LNCAP (cell line): ENCODE measurements around the gene ALPI.

Experiments used
- CTCF ChIP-seq: fragments of 450-650 bp; IDR thresholded peaks from 2 replicates; pipeline ENCODE4 v1.5.1; 2017; ENCODE audit warnings: mild to moderate bottlenecking

The ALPI gene

DNA sequence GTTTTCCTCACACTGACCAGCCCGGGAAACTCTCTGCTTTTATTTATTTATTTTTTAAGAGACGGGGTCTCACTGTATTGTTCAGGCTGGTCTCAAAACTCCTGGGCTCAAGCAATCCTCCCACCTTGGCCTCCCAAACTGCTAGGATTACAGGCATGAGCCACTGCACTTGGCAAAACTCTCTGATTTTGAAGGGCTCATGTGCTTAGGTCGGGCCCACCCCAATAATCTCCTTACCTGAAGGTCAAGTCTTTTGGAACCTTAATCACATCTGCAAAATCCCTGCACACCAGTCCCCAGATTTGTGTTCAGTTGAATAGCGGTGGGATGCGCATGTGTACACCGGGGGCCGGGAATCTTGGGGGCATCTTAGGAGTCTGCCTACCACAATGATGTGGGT, 39.3 kb downstream of the ALPI start:
- TF ChIP-seq CTCF: no peak

DNA sequence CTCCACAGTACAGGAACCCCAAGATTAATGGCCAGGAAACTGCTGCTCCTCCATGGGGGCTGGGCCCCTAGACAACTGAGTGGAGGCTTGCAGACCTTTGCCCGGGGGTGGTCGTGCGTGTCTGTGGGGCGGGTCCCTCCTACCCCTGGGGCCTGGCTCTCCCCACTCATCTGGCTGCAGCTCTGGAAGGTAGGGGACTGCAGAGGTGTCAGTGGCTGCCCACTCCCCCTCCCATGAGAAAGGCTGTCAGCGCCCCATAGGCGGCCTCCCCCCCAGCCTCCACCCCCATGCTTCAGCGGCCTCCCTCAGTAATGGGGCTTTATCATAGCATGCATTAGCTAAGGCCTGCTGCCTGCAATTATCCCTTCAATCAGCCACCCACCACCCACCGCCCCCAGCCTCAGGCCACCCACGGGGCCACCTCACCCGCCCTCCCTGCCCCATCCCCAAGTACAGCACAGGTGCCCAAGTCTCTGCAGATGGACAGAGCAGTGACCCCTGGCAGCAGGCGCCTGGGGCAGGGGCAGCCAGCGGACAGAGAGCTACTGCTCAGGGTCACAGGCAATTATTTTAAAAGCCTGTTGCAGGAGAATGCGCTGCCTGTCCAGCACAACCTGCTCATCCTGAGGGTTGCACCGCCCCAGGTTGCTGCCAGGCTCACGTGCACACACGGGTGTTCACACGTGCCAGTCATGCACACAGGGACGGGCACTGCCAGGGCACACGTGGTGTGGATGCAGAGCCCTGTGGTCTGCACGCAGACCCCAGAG, 40.7 kb downstream of the ALPI start:
- no peak for TF ChIP-seq CTCF

- TF ChIP-seq CTCF: no peak
These were observed 41.4 kb downstream of the ALPI start for GRCh38 chr2:232497348-232497747.

DNA sequence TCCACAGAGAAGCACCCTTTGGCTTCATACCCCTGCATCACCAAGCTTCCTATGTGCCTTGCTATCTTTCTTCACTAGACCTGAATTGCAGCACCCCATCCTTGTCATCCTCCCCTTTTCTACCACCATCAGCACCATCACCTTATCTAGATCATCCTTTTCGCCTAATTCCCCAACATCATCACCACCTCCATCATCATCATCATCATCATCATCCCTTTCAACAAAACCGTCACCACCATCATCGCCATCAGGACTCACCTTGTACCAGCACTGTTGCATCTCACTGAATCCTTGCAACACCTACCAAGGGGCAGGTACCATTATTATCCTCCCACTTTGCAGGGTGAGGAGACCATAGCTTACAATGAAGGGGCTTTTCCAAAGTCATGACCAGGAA, 42.5 kb downstream of the ALPI start:
- TF ChIP-seq CTCF: no peak

GRCh38 chr2:232501331-232501771, 45.4 kb downstream of the ALPI start:
- TF ChIP-seq CTCF: no peak

DNA sequence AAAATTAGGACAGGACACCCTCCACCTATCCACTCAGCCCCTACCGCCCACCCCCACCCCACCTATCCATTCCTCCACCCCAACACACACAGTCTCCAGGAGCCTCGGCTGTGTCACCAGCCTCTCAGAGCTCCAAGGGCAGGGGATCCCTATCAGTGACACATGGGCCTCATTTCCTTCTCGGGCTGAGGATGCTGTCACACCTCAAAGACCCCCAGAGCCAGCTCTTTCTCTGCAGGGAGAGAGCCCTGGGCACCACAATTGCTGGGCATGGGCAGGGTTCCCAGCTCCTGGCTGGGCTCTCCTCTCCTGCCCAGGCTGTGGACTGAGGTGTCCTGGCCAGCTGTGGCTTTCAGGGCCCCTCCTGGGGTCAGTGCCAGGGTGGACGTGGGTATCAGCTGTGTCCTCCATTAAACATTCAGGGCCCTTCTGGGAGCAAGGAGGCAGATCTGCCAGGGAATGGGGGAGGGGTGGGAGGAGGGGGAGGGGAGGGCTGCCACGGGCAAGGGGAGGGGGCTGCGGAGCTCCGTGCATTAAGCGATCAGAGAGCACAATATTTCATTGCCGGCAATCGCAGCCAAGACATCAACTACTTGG, 45.9 kb downstream of the ALPI start:
- no peak for TF ChIP-seq CTCF

- TF ChIP-seq CTCF: no peak
These were observed 46.6 kb downstream of the ALPI start for GRCh38 chr2:232502511-232502910.
